GM13976 (cell line): ENCODE results near the gene ECI1.

ENCODE experiments used
- DNase-seq: peaks from one replicate; pipeline ENCODE4 v3.0.0; 2012; ENCODE audit warnings: low spot score
- CTCF ChIP-seq: IDR thresholded peaks from 2 replicates; pipeline ENCODE4 v1.5.1; 2012; ENCODE audit warnings: borderline replicate concordance, mild to moderate bottlenecking; ENCODE audit not compliant: insufficient read depth; ENCODE audit errors: extremely low read depth, missing control alignments, control extremely low read depth
- in situ Hi-C: fragments of 300-500 bp; cut with MboI; formaldehyde crosslinking; loops from one replicate; pipeline ENCODE4 v1.12.0; 2022; ENCODE audit warnings: low sequenced_read_pairs, mixed read lengths, inconsistent platforms; ENCODE audit not compliant: unreplicated experiment

ECI1 gene

GRCh38 chr16:2200313-2200712 lies 51.1 kb downstream of the ECI1 start:
- TF ChIP-seq CTCF, result no peak

GRCh38 chr16:2199621-2200139 lies 51.7 kb downstream of the ECI1 start:
- in situ Hi-C loops, result no loop called here
- DNase-seq, result no peak
- no peak for TF ChIP-seq CTCF

More at GRCh38 chr16:2200313-2200712, 51.1 kb downstream of the ECI1 start:
- no peak for DNase-seq
- in situ Hi-C loops, result no loop called here

GRCh38 chr16:2199095-2199494 lies 52.3 kb downstream of the ECI1 start:
- TF ChIP-seq CTCF, result no peak

GRCh38 chr16:2198283-2198682 lies 53.1 kb downstream of the ECI1 start:
- in situ Hi-C loops, result no loop called here
- TF ChIP-seq CTCF, result no peak
- no peak for DNase-seq

More at GRCh38 chr16:2199095-2199494, 52.3 kb downstream of the ECI1 start:
- no peak for DNase-seq
- in situ Hi-C loops, result no loop called here

GRCh38 chr16:2197765-2198164 lies 53.6 kb downstream of the ECI1 start:
- DNase-seq, result no peak
- in situ Hi-C loops, result no loop called here
- no peak for TF ChIP-seq CTCF

GRCh38 chr16:2196981-2197511 lies 54.3 kb downstream of the ECI1 start:
- DNase-seq, result no peak
- no peak for TF ChIP-seq CTCF
- in situ Hi-C loops, result no loop called here
